Superior temporal gyrus (tissue), 1 donor: ENCODE measurements around the gene RXFP3.

Experiments used
- DNase-seq: peaks from one replicate; pipeline ENCODE4 v3.0.0-alpha.2; 2016; ENCODE audit errors: extremely low spot score

RXFP3 gene

DNA sequence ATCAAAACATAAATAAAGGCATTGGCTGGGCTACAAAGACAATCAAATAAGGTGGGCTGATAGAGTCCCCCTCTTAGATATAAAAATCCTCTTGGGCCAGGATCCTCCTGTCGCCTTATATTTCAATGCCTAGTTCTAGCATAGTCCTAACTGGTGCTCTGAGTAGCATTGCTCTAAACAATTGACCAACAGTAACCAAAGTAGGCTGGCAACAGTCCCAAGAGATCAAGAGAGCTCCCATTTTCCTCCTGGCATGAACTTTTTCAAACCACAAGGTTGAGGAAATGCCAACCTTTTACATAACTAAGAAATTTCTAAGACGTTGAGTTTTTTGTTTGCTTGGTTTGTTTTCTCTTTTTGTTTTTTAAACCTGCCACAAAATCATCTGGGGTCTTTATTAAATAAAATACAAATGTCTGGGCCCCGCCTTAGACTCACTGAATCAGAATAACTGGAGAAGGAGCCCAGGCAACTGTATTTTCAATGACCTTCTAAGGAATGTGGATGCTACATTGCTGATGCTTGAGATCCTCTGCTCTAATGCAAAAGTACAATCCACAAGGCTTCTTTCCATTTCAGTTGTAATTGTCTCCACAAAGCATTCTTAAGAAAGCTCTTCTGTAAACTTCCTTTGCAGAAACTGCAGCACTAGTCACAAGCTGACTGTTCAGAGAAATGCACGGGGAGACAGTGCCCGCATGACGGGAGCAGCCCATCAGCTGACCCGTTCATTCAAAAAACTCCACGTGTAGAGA lies 45.4 kb downstream of the RXFP3 start:
- no peak for DNase-seq

DNA sequence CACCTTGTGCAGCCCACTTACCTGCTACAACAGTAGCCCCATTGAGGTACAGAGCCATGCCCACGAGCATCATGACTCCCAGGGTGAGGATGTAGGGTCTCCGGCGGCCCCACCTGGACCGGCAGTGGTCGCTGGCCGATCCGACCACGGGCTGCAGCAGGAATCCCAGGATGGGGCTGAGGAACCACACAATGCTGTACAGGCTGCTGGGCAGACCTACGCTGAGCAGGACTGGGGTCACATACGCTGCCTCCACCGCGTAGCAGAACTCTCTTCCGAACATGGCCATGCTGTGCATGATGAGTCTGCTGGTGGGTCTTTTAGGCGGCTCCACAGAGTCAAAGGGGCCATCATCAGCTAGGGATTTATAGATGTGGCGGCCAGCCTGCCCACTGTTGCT lies 48.0 kb downstream of the RXFP3 start:
- no peak for DNase-seq

DNA sequence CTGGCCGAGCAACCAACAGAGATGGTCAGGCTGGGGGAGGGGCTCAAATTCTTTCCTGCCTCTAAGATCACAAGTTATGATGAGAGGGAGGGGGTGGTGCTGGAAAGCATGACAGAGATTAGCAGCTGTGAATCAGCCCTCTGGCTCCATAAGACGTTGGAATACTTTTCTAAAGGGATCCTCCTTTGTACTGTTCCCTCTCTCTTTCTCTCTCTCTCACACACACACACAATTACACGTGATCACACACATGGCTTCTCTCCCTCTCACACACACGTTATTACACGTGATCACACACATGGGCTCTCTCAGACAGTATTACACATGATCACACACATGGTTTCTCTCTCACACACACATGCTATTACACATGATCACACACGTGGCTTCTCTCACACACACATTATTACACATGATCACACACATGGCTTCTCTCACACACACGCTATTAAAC lies 48.5 kb downstream of the RXFP3 start, which contains the start of gene SLC45A2:
TSS of gene SLC45A2 (minus strand) at position 23 of the 454 bp plus-strand sequence. CDS start 110 bp downstream, outside the sequence.
- DNase-seq = no peak

DNA sequence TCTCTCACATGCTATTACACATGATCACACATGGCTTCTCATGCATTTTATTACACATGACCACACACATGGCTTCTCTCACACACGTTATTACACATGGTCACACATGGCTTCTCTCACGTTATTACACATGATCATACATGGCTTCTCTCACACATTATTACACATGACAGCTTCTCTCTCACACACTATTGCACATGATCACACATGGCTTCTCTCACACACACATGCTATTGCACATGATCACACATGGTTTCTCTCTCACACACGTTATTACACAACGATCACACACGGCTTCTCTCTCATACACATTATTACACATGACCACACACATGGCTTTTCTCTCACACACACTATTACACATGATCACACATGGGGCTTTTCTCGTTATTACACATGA lies 49.3 kb downstream of the RXFP3 start:
- DNase-seq = no peak
